Smooth muscle cell (in vitro differentiated cells): Measurements from ENCODE around the gene BORCS5. TPM values are rescaled to one million over a fixed set of nuclear protein-coding genes. Genes with fewer than 3 reads are reported as not detected.

Source experiments
- DNase-seq: peaks from one replicate; lab custom pipeline; 2025; ENCODE audit not compliant: unreplicated experiment; lab: John Stamatoyannopoulos, UW
- H2AFZ ChIP-seq: fragments of 200-600 bp; sonication (generic); 2 replicates; pipeline ENCODE4 v1.6.0; 2016; ENCODE audit warnings: antibody characterized with exemption, low read depth, mild to moderate bottlenecking
- H3F3A ChIP-seq: fragments of 200-600 bp; sonication (generic); 2 replicates; pipeline ENCODE4 v1.6.0; 2017; ENCODE audit warnings: antibody characterized with exemption, low read depth
- H3K27ac ChIP-seq: fragments of 200-600 bp; sonication (generic); 2 replicates; pipeline ENCODE4 v1.5.1; 2016; ENCODE audit warnings: low read depth, mild to moderate bottlenecking
- H3K27me3 ChIP-seq: fragments of 200-600 bp; sonication (generic); 2 replicates; pipeline ENCODE4 v1.6.1; 2016; ENCODE audit warnings: low read depth, mild to moderate bottlenecking
- H3K36me3 ChIP-seq: fragments of 200-600 bp; sonication (generic); 2 replicates; pipeline ENCODE4 v1.5.1; 2016; ENCODE audit warnings: low read depth
- H3K4me1 ChIP-seq: fragments of 200-600 bp; sonication (generic); 2 replicates; pipeline ENCODE4 v1.5.1; 2016; ENCODE audit warnings: low read depth
- H3K4me2 ChIP-seq: fragments of 200-600 bp; sonication (generic); 2 replicates; pipeline ENCODE4 v1.6.0; 2016; ENCODE audit warnings: mild to moderate bottlenecking
- H3K4me3 ChIP-seq: fragments of 200-600 bp; sonication (generic); 2 replicates; pipeline ENCODE4 v1.5.1; 2016; ENCODE audit warnings: mild to moderate bottlenecking
- H3K79me2 ChIP-seq: fragments of 200-600 bp; sonication (generic); 2 replicates; pipeline ENCODE4 v1.6.0; 2016; ENCODE audit warnings: low read depth, mild to moderate bottlenecking
- H3K9ac ChIP-seq: fragments of 200-600 bp; sonication (generic); 2 replicates; pipeline ENCODE4 v1.6.0; 2016; ENCODE audit warnings: low read depth
- H3K9me3 ChIP-seq: fragments of 200-600 bp; sonication (generic); replicated peaks from 2 replicates; pipeline ENCODE4 v1.5.1; 2016; ENCODE audit warnings: low read depth
- H4K20me1 ChIP-seq: fragments of 200-600 bp; sonication (generic); 2 replicates; pipeline ENCODE4 v1.6.0; 2016; ENCODE audit warnings: low read depth
- WGBS: methylation state at CpG from one replicate; pipeline ENCODE4 v1.1.7; 2016; ENCODE audit warnings: low lambda C conversion rate; 5-methylcytosine and 5-hydroxymethylcytosine counted together
- polyA plus RNA-seq: library from polyadenylated mRNA; unstranded; fragments of >200 nt; fragmentation: Nextera tagmentation; extraction: Ambion mirVana; gene quantifications from 2 replicates; pipeline ENCODE4 v1.2.1, GENCODE V29; 2016
- total RNA-seq: library from RNA; depleted of rRNA; stranded (reverse); fragments of >200 nt; gene quantifications from 2 replicates; pipeline ENCODE4 v1.2.3, GENCODE V29; 2014
- TF ChIP-seq, protein P1 (sequence below): fragments of 200-600 bp; sonication (generic); IDR thresholded peaks from 2 replicates; pipeline ENCODE4 v1.5.1; 2017; ENCODE audit warnings: borderline replicate concordance, mild to moderate bottlenecking, antibody characterized with exemption; ENCODE audit not compliant: insufficient read depth, poor library complexity, severe bottlenecking

BORCS5 gene
- total and polyA plus RNA-seq, 2 experiments from 2014 or later, result 11.2 to 11.7 TPM

DNA sequence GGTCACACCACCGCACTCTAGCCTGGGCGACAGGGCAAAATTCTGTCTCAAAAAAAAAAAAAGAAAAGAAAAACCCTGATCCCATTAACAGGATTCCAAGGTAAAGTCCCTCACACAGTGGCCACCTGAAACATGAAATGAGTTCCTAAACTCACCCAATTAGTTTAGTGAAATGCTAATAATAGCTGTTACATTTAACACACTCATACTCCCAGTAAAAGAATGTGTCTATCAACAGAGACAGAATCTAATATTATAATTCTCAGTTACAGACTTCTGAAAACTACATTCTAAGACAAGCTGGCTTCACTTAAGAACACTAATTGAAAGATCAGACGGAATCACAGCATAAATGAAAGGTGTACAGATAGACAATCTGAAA is 161.6 kb downstream of the BORCS5 start:
- Histone ChIP-seq H3K27me3 (no peaks in the 10 kb centered on the region), H3K4me1 (peaks cover 16% of the 10 kb centered on the region), H3K9ac (no peak overlapping the region), H3K4me2 (peak overlapping the region; percentile 16), H3F3A (peaks cover 1% of the 10 kb centered on the region), H3K36me3 (no peaks in the 10 kb centered on the region), H3K27ac (peak overlapping the region; percentile 23), H3K9me3 (no peaks in the 10 kb centered on the region), H2AFZ (no peak overlapping the region), H3K4me3 (no peak overlapping the region), H3K79me2 (peaks cover 4% of the 10 kb centered on the region), H4K20me1 (peaks cover 4% of the 10 kb centered on the region)
- TF ChIP-seq, protein P1, sequence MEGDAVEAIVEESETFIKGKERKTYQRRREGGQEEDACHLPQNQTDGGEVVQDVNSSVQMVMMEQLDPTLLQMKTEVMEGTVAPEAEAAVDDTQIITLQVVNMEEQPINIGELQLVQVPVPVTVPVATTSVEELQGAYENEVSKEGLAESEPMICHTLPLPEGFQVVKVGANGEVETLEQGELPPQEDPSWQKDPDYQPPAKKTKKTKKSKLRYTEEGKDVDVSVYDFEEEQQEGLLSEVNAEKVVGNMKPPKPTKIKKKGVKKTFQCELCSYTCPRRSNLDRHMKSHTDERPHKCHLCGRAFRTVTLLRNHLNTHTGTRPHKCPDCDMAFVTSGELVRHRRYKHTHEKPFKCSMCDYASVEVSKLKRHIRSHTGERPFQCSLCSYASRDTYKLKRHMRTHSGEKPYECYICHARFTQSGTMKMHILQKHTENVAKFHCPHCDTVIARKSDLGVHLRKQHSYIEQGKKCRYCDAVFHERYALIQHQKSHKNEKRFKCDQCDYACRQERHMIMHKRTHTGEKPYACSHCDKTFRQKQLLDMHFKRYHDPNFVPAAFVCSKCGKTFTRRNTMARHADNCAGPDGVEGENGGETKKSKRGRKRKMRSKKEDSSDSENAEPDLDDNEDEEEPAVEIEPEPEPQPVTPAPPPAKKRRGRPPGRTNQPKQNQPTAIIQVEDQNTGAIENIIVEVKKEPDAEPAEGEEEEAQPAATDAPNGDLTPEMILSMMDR, result no peak
- DNase-seq, result no peak
- 97% methylated on average over 3 of the region's 3 CpGs for WGBS

DNA sequence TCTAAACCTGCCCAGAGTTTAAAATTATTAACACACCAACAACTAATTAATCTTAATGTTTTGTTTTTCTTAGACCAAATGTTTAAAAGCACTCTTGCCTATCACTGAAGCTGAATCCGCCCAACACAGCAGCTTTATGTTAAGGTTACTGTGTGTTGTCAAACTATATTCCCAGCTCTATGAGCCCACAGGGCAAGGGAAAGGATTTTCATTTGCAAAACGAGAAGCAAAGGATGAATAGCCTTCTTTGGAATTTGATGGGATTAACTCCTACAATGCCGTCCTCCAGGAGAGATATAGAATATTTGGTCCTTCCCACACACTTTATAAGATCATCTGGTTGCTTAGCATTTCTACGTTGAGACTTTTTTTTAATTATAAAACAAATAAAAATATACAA is 162.0 kb downstream of the BORCS5 start:
- no peaks in the 10 kb centered on the region for H3F3A ChIP-seq
- TF ChIP-seq, protein P1, result no peak
- H3K79me2 ChIP-seq, result peaks cover 4% of the 10 kb centered on the region
- H3K36me3 ChIP-seq, result no peaks in the 10 kb centered on the region
- peaks cover 16% of the 10 kb centered on the region for H3K4me1 ChIP-seq
- H3K27ac ChIP-seq, result peak overlapping the region; percentile 23
- H3K9me3 ChIP-seq, result no peaks in the 10 kb centered on the region
- WGBS, result 33% methylated on average over 4 of the region's 4 CpGs
- H2AFZ ChIP-seq, result no peak overlapping the region
- peaks cover 4% of the 10 kb centered on the region for H4K20me1 ChIP-seq
- DNase-seq, result no peak
- no peak overlapping the region for H3K4me3 ChIP-seq
- H3K4me2 ChIP-seq, result peak overlapping the region; percentile 16
- H3K9ac ChIP-seq, result no peak overlapping the region
- no peaks in the 10 kb centered on the region for H3K27me3 ChIP-seq

Other genes with a start within 250 kb of the BORCS5 start
- 21.1 and 22.8 TPM in 2 replicates for gene LRP6, start 90.0 kb upstream of the BORCS5 start, total RNA-seq
- 10.6 and 13.9 TPM in 2 replicates for gene LRP6, start 90.0 kb upstream of the BORCS5 start, polyA plus RNA-seq
- gene MANSC1, start 6.8 kb upstream of the BORCS5 start, total RNA-seq, result 0.58 and 5.1 TPM in 2 replicates
- 0.09 and 0.82 TPM in 2 replicates for gene MANSC1, start 6.8 kb upstream of the BORCS5 start, polyA plus RNA-seq
- gene DUSP16, start 205.8 kb downstream of the BORCS5 start, total RNA-seq, result 10.8 and 13.0 TPM in 2 replicates
- gene DUSP16, start 205.8 kb downstream of the BORCS5 start, polyA plus RNA-seq, result 1.2 and 2.0 TPM in 2 replicates